ENCODE results near the gene GCK.
A peak's percentile ranks its signal among the peaks of the same experiment; 100 is the strongest.
"Not testable (repeated sequence)": the region's sequence is repeated elsewhere in the genome, so short reads cannot be mapped to it uniquely, and the experiment has no call there.

GCK gene

GRCh38 chr7:44180631-44181030 lies 8.6 kb downstream of the GCK start:
- no peak for DNase-seq (ENCODE audit: low read depth)

GRCh38 chr7:44177570-44178131 lies 11.6 kb downstream of the GCK start:
- no peak for DNase-seq (ENCODE audit: low read depth)

- DNase-seq (ENCODE audit: low read depth) = no peak
These were observed 12.8 kb downstream of the GCK start for GRCh38 chr7:44176486-44176885.

DNA sequence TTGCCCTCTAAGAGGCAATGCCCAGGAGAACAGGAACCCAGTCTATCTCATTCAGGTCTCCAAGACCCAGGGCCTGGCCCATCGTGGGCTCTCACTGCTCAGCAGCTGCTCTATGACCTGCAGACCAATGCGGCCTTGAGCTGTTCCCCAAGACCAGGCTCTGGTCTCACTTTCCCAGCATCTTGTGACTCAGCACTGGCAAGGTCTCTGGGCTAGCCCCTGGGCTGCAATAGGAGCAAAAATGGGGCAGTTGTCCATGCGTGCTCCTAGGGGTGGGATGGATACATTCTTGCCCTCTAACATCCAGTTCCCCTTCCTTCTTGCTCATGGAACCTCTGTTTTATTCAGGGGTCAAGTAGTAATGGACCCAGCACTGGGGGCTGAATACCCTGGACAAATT lies 13.5 kb downstream of the GCK start:
- no peak for DNase-seq (ENCODE audit: low read depth)

GRCh38 chr7:44174694-44174948 lies 14.6 kb downstream of the GCK start:
- DNase-seq (ENCODE audit: low read depth) = not testable (repeated sequence)

DNA sequence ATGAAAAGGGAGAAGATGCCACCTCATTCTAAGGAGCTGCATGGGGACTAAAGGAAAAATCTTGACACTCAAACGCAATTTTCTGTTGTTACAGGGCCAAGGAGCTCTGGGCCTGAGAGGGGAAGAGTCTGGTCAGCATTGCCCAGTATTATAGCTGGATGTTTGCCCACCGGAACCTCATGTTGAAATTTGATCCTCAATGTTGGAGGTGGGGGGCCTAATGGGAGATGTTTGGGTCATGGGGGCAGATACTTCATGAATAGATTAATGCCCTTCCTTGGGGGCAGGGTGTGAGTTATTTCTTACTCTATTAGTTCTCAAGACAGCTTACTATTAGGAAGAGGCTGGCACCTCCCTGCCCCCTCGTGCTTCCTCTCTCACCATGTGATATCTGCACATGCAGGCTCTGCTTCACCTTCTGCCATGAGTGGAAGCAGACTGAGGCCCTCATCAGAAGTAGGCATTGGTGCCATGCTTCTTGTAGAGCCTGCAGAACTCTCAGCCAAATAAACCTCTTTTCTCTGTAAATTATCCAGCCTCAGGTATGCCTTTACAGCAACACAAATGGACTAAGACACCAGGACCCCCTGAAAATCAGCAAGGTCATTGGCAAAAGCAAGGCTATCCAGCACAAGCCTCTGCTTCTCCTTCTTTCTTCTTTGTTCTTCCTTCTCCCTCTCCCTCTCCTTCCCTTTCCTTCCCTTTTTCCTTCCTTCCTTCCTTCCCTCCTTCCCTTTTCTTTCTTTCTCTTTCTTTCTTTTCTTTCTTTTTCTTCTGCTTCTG lies 15.1 kb downstream of the GCK start:
- no peak for DNase-seq (ENCODE audit: low read depth)

GRCh38 chr7:44172803-44173424 lies 16.3 kb downstream of the GCK start:
- DNase-seq (ENCODE audit: low read depth) = no peak

DNA sequence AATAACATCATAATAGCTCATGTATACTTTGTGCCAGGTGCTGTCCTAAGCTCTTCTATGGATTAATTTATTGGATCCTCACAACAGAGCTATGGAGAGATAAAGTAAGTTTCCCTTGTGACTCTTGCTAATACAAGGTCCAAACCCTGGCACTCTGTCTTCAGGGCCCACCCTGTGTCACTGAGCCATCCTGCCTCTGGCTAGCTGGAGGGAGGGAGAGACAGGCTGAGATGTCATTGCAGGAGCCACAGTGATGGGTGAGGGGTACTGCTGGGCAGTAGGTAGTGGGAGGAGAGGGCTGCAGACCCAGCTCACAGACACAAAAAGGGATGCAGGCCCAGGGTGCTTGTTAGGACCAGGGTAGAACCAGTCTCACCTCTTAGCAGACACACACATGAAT lies 16.9 kb downstream of the GCK start:
- no peak for DNase-seq (ENCODE audit: low read depth)

DNA sequence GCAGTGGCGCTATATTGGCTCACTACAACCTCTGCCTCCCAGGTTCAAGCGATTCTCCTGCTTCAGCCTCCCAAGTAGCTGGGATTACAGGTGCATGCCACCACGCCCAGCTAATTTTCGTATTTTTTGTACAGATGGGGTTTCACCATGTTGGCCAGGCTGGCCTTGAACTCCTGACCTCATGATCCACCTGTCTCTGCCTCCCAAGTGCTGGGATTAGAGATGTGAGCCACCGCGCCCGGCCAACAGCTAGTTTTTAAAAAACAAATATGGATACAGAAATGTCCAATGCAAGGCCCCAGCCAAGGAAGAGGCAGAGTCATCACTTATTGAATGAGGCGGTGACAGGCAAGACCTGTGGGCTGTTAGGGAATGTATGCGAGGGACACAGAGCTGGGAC lies 17.3 kb downstream of the GCK start:
- DNase-seq (ENCODE audit: low read depth) = not testable (repeated sequence)

GRCh38 chr7:44167920-44168319 lies 21.3 kb downstream of the GCK start:
- DNase-seq (ENCODE audit: low read depth) = no peak

DNA sequence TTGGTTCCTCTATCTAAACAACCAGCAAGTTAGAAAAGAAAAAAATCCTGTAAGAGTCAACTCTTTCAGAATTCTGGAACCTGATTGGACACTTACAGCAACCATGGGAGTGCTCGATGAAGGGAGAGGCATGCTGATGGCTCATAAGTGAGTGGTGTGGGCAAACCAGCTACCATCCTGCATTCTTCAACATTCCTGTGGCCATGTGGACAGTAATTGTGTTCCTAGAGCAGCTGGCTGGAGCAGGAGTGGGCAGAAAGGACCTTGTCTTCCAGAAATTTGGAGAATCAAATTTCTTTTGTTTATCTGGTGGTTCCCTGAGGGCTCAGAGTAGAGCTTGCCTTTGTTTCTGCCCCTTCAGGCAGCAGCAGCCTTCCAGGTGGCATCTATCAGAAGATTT lies 25.6 kb downstream of the GCK start:
- peak; percentile 82 for DNase-seq (ENCODE audit: low read depth)

- no peak for DNase-seq (ENCODE audit: low read depth)
These were observed 26.3 kb downstream of the GCK start for GRCh38 chr7:44162785-44163395.

DNA sequence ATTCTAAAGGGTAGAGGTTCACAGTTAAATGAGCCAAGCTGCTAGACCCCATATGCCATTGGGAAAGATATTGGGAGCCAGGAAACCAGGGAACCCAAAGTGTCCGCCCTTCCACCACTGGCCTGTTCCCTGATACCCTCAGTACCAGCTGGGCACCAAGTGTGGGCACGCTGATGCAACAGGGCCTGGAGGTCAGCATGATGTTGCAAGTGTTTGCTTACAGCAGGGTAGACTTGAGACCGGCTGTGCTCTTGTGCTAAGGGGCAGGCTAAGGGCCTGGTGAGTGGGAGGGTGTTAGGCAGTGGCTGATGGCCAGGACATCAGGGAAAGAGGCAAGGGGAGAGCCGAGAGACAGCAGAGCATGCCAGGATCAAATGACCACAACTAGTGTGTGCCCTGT lies 27.1 kb downstream of the GCK start:
- no peak for DNase-seq (ENCODE audit: low read depth)

DNA sequence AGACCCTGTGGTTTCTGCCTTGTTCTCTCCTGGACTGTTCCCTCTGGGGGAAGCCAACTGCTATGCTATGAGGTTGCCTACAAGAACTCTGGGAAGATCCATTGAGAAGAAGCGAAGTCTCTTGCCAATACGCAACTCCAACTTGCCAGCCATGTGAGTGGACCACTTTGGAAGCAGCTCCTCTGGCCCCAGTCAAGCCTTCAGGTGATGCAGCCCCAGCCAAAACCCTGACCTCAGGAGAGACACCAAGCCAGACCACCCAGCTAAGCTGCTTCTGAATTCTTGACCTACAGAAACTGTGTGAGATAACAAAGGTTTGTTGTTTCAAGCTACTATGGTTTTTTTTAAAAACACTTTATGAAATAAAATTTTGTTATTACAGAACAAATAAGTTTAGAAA lies 27.9 kb downstream of the GCK start:
- no peak for DNase-seq (ENCODE audit: low read depth)

DNA sequence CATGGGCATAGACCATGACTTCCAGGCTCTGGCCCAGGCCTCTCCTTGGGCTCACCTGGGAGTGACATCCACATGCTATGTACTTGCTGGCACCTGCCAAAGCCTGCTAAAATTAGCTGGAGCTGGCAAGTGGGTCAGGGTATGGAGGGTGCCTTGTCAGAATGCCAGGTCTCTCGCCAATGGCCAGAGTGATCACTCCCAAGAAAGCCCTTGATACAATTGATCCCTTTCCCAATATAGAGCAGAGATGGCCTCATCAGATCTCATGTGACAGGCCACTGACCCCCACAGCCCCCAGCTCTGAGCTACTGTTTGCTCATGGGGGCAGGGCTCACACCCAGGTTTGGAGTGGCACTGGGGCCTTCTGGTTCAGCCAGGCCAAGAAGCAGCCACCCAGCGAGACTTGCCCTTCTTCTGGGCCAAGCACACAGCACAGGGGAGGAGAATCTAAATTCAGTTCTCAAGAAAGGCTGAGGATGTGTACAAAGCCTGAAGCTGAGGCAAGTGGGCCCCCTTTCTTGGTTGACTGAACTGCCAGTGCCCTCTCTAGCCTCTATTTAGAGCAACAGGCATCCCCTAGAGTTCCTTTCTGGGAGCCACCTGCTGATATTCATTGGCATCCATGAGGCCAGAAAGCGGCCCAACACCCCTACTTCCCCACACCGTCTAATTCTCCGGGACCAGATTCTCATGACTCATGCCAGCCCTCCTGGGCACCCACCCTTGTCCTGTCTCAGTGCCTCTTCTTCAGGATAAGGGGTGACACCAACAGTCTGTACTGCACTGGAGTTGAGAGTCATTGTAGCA lies 29.2 kb downstream of the GCK start:
- DNase-seq (ENCODE audit: low read depth) = no peak

- no peak for DNase-seq (ENCODE audit: low read depth)
These were observed 30.2 kb downstream of the GCK start for GRCh38 chr7:44158873-44159631.

DNA sequence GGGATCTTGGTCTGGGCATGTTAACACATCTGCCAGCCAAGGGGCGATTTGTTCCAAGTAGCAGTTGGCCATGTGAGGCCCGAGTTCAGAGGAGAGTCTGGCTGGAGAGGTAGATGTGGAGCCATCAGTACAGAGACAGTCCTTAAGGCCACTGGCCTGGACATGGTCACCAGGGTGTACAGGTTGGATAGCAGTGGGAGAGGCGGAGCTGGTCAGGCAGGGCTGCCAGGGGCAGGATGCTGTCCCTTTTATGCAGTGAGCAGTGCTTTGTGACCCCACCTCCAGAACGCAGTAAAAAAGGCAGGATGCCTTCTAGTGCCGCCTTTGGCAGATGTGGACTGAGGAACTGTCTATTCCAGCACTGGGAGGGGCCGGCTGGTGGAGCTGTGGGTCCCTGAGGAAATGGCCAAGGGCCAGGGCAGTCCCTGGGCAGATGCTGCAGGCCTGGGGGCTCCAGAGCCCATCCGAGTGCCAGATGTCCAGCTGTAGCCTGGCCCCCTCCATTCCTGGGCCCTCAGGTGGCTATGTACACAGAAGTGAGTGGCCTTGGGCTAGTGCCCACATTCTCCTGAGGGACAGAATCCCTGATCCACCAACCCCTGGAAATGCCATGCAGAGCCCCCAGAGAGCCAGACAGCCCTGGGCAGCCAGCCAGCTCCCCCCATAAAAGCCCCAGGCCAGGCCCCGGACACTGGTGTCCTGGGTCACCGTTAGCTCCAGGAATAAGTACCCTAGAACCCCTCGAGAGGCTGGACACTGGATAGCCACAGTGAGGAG lies 31.0 kb downstream of the GCK start:
- no peak for DNase-seq (ENCODE audit: low read depth)

- no peak for DNase-seq (ENCODE audit: low read depth)
These were observed 31.8 kb downstream of the GCK start for GRCh38 chr7:44157116-44158080.

DNA sequence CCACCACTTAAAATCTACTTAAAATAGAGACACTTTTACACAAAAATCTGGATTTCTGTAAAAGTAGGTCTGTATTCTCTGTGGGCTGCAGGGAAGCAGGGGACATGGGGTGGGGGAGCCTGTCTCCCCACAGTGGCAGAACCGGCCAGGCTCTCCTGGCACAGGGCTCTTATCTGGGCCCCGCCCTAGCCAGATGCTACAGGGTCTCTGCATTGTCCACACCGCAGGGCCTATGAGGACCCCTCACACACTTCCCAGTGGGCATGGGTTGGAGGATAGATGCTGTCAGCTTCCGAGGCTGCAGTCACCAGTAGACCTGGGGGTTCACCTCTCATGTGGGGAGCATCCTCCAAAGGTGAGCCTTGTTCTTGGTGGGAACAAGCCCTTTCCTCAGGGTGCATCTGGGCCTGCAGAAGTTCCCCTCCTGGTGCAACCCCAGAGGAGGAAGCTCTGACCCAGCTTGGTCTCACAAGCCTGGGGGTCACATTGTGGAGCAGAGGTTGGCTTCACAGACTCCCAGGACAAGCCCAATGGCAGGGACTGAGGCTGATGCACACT lies 32.7 kb downstream of the GCK start:
- DNase-seq (ENCODE audit: low read depth) = no peak

All from HS-5 (cell line).